Choroid plexus epithelial cell (primary cell): ENCODE measurements around the gene TRIOBP.

ENCODE experiments used
- DNase-seq: peaks from one replicate; pipeline ENCODE4 v3.0.0-alpha.2; 2010; ENCODE audit warnings: low read depth
- H3K4me3 ChIP-seq: 2 replicates; pipeline ENCODE4 v1.5.1; 2011; ENCODE audit warnings: low read depth, mild to moderate bottlenecking, control low read depth, low read length, moderate library complexity
- CTCF ChIP-seq: conservative IDR thresholded peaks from 2 replicates; pipeline ENCODE4 v1.5.1; 2011; ENCODE audit warnings: low read depth, mild to moderate bottlenecking, control low read depth, inconsistent platforms, low read length, moderate library complexity

TRIOBP gene

GRCh38 chr22:37763652-37764051, 66.8 kb downstream of the TRIOBP start:
- DNase-seq, result no peak
- TF ChIP-seq CTCF, result no peak
- H3K4me3 ChIP-seq, result no peak overlapping the region

- no peak for DNase-seq
- no peak overlapping the region for H3K4me3 ChIP-seq
- TF ChIP-seq CTCF, result no peak
Observed at GRCh38 chr22:37764622-37765021, 67.8 kb downstream of the TRIOBP start.

- DNase-seq, result no peak
Observed at GRCh38 chr22:37765498-37765897, 68.7 kb downstream of the TRIOBP start.

GRCh38 chr22:37765953-37766576, 69.2 kb downstream of the TRIOBP start:
- DNase-seq, result no peak
- TF ChIP-seq CTCF, result no peak
- no peak overlapping the region for H3K4me3 ChIP-seq

More at GRCh38 chr22:37765498-37765897, 68.7 kb downstream of the TRIOBP start:
- TF ChIP-seq CTCF, result no peak
- H3K4me3 ChIP-seq, result no peak overlapping the region

- no peak overlapping the region for H3K4me3 ChIP-seq
- TF ChIP-seq CTCF, result peak; percentile 53
- no peak for DNase-seq
Observed at GRCh38 chr22:37768273-37768672, 71.4 kb downstream of the TRIOBP start.

- no peak for TF ChIP-seq CTCF
- H3K4me3 ChIP-seq, result no peak overlapping the region
- no peak for DNase-seq
Observed at GRCh38 chr22:37769056-37769455, 72.2 kb downstream of the TRIOBP start.

GRCh38 chr22:37771081-37771480, 74.2 kb downstream of the TRIOBP start:
- no peak for DNase-seq
- no peak for TF ChIP-seq CTCF
- no peak overlapping the region for H3K4me3 ChIP-seq
